Measurements from ENCODE around the gene MIDN. TPM values are rescaled to one million over a fixed set of nuclear protein-coding genes. Genes with fewer than 3 reads are reported as not detected.

Gene MIDN
- total and polyA plus RNA-seq, 10 of the 15 experiments (the other 5 are each of a cell fraction or from before 2014, with no cell fraction given) = 0.38 to 51.5 (median 7.2) TPM

GRCh38 chr19:1243768-1244692, 4.4 kb upstream of the MIDN start (continued):
- TF ChIP-seq KAT2A (conservative IDR thresholded peaks at IDR 0.05; ENCODE audit: control insufficient read depth, low read depth, low read length) (no peak), YY1 (IDR thresholded peaks at IDR 0.05; ENCODE audit: low read depth, low read length) (peak; percentile 75), SMC3 (IDR thresholded peaks at IDR 0.05; ENCODE audit: borderline replicate concordance, low read length) (peak; percentile 97), TARDBP (IDR thresholded peaks at IDR 0.05; ENCODE audit: borderline replicate concordance) (no peak), ELK1 (IDR thresholded peaks at IDR 0.05; ENCODE audit: low read depth, low read length) (peak; percentile 41; the same call in 1 of the 2 replicates), HDAC2 (IDR thresholded peaks at IDR 0.05) (no peak), TCF12 (IDR thresholded peaks at IDR 0.05; ENCODE audit: low read depth, low read length) (peak; percentile 58; the same call in 1 of the 2 replicates), SMARCA5 (IDR thresholded peaks at IDR 0.05) (peak; percentile 86; the same call in 1 of the 2 replicates), ATF2 (IDR thresholded peaks at IDR 0.05; ENCODE audit: low read length) (no peak), GATAD2B (conservative IDR thresholded peaks at IDR 0.05; ENCODE audit: low read depth) (peak; percentile 58), MAX (IDR thresholded peaks at IDR 0.05; ENCODE audit: low read depth, low read length) (peak; percentile 30), TCF3 (IDR thresholded peaks at IDR 0.05; ENCODE audit: borderline replicate concordance, insufficient read depth, low read depth, low read length) (peak; percentile 85), RELA (IDR thresholded peaks at IDR 0.05; ENCODE audit: borderline replicate concordance, partially characterized antibody) (peak; percentile 51), BACH1 (IDR thresholded peaks at IDR 0.05; ENCODE audit: borderline replicate concordance) (no peak), ZNF592 (IDR thresholded peaks at IDR 0.05) (0 out of 2 replicates have a peak, but pooled peaks have one; percentile 27), NBN (IDR thresholded peaks at IDR 0.05) (peak; percentile 52; the same call in 1 of the 2 replicates), ATF3 (IDR thresholded peaks at IDR 0.05; ENCODE audit: borderline replicate concordance, extremely low read depth, low read depth, low read length) (no peak), BMI1 (IDR thresholded peaks at IDR 0.05; ENCODE audit: borderline replicate concordance) (no peak), LARP7 (IDR thresholded peaks at IDR 0.05) (0 out of 2 replicates have a peak, but pooled peaks have one; percentile 38)

Data from GM12878 (cell line).